ENCODE results near the gene PAX7.

Gene PAX7

GRCh38 chr1:18633422-18634155 lies 2.9 kb downstream of the PAX7 start:
- no peak for TF ChIP-seq CTCF (IDR thresholded peaks at IDR 0.05; ENCODE audit: low read depth, low read length)
- no peak overlapping the region for H3K4me3 ChIP-seq (ENCODE audit: low read depth, low read length)
- in situ Hi-C loops (cut with HindIII; ENCODE audit: low sequenced_read_pairs), result no loop called here
- DNase-seq (ENCODE audit: low read depth, low spot score), result no peak

GRCh38 chr1:18634276-18634675 lies 3.6 kb downstream of the PAX7 start:
- no peak overlapping the region for H3K4me3 ChIP-seq (ENCODE audit: low read depth, low read length)
- in situ Hi-C loops (cut with HindIII; ENCODE audit: low sequenced_read_pairs), result no loop called here
- TF ChIP-seq CTCF (IDR thresholded peaks at IDR 0.05; ENCODE audit: low read depth, low read length), result no peak
- no peak for DNase-seq (ENCODE audit: low read depth, low spot score)

GRCh38 chr1:18635070-18635577 lies 4.5 kb downstream of the PAX7 start:
- TF ChIP-seq CTCF (IDR thresholded peaks at IDR 0.05; ENCODE audit: low read depth, low read length), result no peak
- no peak overlapping the region for H3K4me3 ChIP-seq (ENCODE audit: low read depth, low read length)
- DNase-seq (ENCODE audit: low read depth, low spot score), result no peak
- in situ Hi-C loops (cut with HindIII; ENCODE audit: low sequenced_read_pairs), result no loop called here

GRCh38 chr1:18635891-18636595 lies 5.4 kb downstream of the PAX7 start:
- no peak for TF ChIP-seq CTCF (IDR thresholded peaks at IDR 0.05; ENCODE audit: low read depth, low read length)
- DNase-seq (ENCODE audit: low read depth, low spot score), result no peak

GRCh38 chr1:18636596-18637508 lies 6.2 kb downstream of the PAX7 start:
- in situ Hi-C loops (cut with HindIII; ENCODE audit: low sequenced_read_pairs), result no loop called here
- TF ChIP-seq CTCF (IDR thresholded peaks at IDR 0.05; ENCODE audit: low read depth, low read length), result no peak
- H3K4me3 ChIP-seq (ENCODE audit: low read depth, low read length), result no peak overlapping the region
- DNase-seq (ENCODE audit: low read depth, low spot score), result no peak

More at GRCh38 chr1:18635891-18636595, 5.4 kb downstream of the PAX7 start:
- no peak overlapping the region for H3K4me3 ChIP-seq (ENCODE audit: low read depth, low read length)
- in situ Hi-C loops (cut with HindIII; ENCODE audit: low sequenced_read_pairs), result no loop called here

- no peak for TF ChIP-seq CTCF (IDR thresholded peaks at IDR 0.05; ENCODE audit: low read depth, low read length)
- H3K4me3 ChIP-seq (ENCODE audit: low read depth, low read length), result no peak overlapping the region
- in situ Hi-C loops (cut with HindIII; ENCODE audit: low sequenced_read_pairs), result no loop called here
- DNase-seq (ENCODE audit: low read depth, low spot score), result no peak
These were observed 6.9 kb downstream of the PAX7 start for GRCh38 chr1:18637511-18637960.
